HG02973 (cell line): ENCODE results near the gene CCDC186.
"Not testable (repeated sequence)": the region's sequence is repeated elsewhere in the genome, so short reads cannot be mapped to it uniquely, and the experiment has no call there.

Experiments
- ATAC-seq: cut with Tn5 transposase; IDR thresholded peaks from one replicate; pipeline ENCODE4 v1.9.1; 2021; ENCODE audit warnings: moderate library complexity; ENCODE audit not compliant: unreplicated experiment

Gene CCDC186

GRCh38 chr10:114174695-114175188, 739 bp upstream of the CCDC186 start:
- ATAC-seq, result peak; percentile 3

GRCh38 chr10:114173603-114173920, 441 bp downstream of the CCDC186 start:
- no peak for ATAC-seq

GRCh38 chr10:114172776-114173602, 1.0 kb downstream of the CCDC186 start:
- no peak for ATAC-seq

GRCh38 chr10:114172216-114172615, 1.8 kb downstream of the CCDC186 start:
- ATAC-seq, result no peak

- ATAC-seq, result no peak
Observed at GRCh38 chr10:114168450-114169009, 5.5 kb downstream of the CCDC186 start.

GRCh38 chr10:114167985-114168384, 6.0 kb downstream of the CCDC186 start:
- ATAC-seq, result no peak

- no peak for ATAC-seq
Observed at GRCh38 chr10:114166494-114166893, 7.5 kb downstream of the CCDC186 start.

- ATAC-seq, result no peak
Observed at GRCh38 chr10:114166043-114166442, 8.0 kb downstream of the CCDC186 start.

GRCh38 chr10:114163062-114163461, 10.9 kb downstream of the CCDC186 start:
- ATAC-seq, result no peak

GRCh38 chr10:114157912-114158311, 16.1 kb downstream of the CCDC186 start:
- ATAC-seq, result no peak

GRCh38 chr10:114151892-114152291, 22.1 kb downstream of the CCDC186 start:
- ATAC-seq, result no peak

GRCh38 chr10:114151486-114151885, 22.5 kb downstream of the CCDC186 start:
- no peak for ATAC-seq

- not testable (repeated sequence) for ATAC-seq
Observed at GRCh38 chr10:114149476-114149875, 24.5 kb downstream of the CCDC186 start.

GRCh38 chr10:114143160-114143559, 30.8 kb downstream of the CCDC186 start:
- no peak for ATAC-seq

- no peak for ATAC-seq
Observed at GRCh38 chr10:114142018-114142417, 32.0 kb downstream of the CCDC186 start.

- not testable (repeated sequence) for ATAC-seq
Observed at GRCh38 chr10:114140827-114141226, 33.2 kb downstream of the CCDC186 start.

- no peak for ATAC-seq
Observed at GRCh38 chr10:114140036-114140435, 34.0 kb downstream of the CCDC186 start.

GRCh38 chr10:114138581-114138980, 35.4 kb downstream of the CCDC186 start:
- ATAC-seq, result no peak

- ATAC-seq, result no peak
Observed at GRCh38 chr10:114135476-114135875, 38.5 kb downstream of the CCDC186 start.

GRCh38 chr10:114131094-114131493, 42.9 kb downstream of the CCDC186 start:
- ATAC-seq, result peak; percentile 87

- ATAC-seq, result no peak
Observed at GRCh38 chr10:114121031-114121430, 53.0 kb downstream of the CCDC186 start.

- ATAC-seq, result no peak
Observed at GRCh38 chr10:114118514-114118913, 55.5 kb downstream of the CCDC186 start.
